HepG2 (cell line): ENCODE data around the gene HES7. TPM values are rescaled to one million over a fixed set of nuclear protein-coding genes. Genes with fewer than 3 reads are reported as not detected.

Experiments used
- BATF2 ChIP-seq: sonication (generic); formaldehyde crosslinking; IDR thresholded peaks from 2 replicates; pipeline ENCODE4 v1.8.0; 2022; ENCODE audit warnings: mild to moderate bottlenecking, missing genetic modification reagents, moderate library complexity
- CHD2 ChIP-seq: IDR thresholded peaks from 2 replicates; pipeline ENCODE4 v1.6.1; 2011; ENCODE audit warnings: low read depth, low read length, improper control_type of control experiment
- JARID2 ChIP-seq: sonication (generic); formaldehyde crosslinking; IDR thresholded peaks from 2 replicates; pipeline ENCODE4 v1.8.1; 2023; ENCODE audit warnings: missing genetic modification reagents, inconsistent platforms; ENCODE audit not compliant: insufficient replicate concordance
- KMT2A ChIP-seq: sonication (generic); formaldehyde crosslinking; IDR thresholded peaks from 2 replicates; pipeline ENCODE4 v1.4.0; 2020; ENCODE audit warnings: missing genetic modification reagents
- MAF1 ChIP-seq: sonication (generic); formaldehyde crosslinking; IDR thresholded peaks from 2 replicates; pipeline ENCODE4 v1.5.0; 2020; ENCODE audit warnings: missing genetic modification reagents, borderline replicate concordance
- MED13 ChIP-seq: sonication (generic); formaldehyde crosslinking; IDR thresholded peaks from 2 replicates; pipeline ENCODE4 v1.5.0; 2020; ENCODE audit warnings: missing genetic modification reagents
- MTF2 ChIP-seq: sonication (generic); formaldehyde crosslinking; IDR thresholded peaks from 2 replicates; pipeline ENCODE4 v1.5.0; 2020; ENCODE audit warnings: missing genetic modification reagents, borderline replicate concordance
- PRDM4 ChIP-seq: sonication (generic); formaldehyde crosslinking; IDR thresholded peaks from 2 replicates; pipeline ENCODE4 v1.9.0; 2021; ENCODE audit warnings: missing genetic modification reagents, borderline replicate concordance
- PREB ChIP-seq: sonication (generic); formaldehyde crosslinking; IDR thresholded peaks from 2 replicates; pipeline ENCODE4 v1.4.0; 2020; ENCODE audit warnings: missing genetic modification reagents
- RXRA ChIP-seq: sonication (generic); formaldehyde crosslinking; IDR thresholded peaks from 2 replicates; pipeline ENCODE4 v1.5.1; 2020; ENCODE audit warnings: missing genetic modification reagents
- SAP130 ChIP-seq: IDR thresholded peaks from 2 replicates; pipeline ENCODE4 v1.6.1; 2016; ENCODE audit warnings: low read depth
- SMC3 ChIP-seq: IDR thresholded peaks from 2 replicates; pipeline ENCODE4 v1.6.1; 2011; ENCODE audit warnings: low read length, improper control_type of control experiment
- SRF ChIP-seq: IDR thresholded peaks from 2 replicates; pipeline ENCODE4 v1.6.1; 2011; ENCODE audit warnings: mild to moderate bottlenecking, low read depth, low read length, moderate library complexity
- ZNF207 ChIP-seq: fragments of 450-650 bp; IDR thresholded peaks from 2 replicates; pipeline ENCODE4 v1.6.1; 2016; ENCODE audit warnings: antibody characterized with exemption, borderline replicate concordance
- ZNF235 ChIP-seq: sonication (generic); formaldehyde crosslinking; IDR thresholded peaks from 2 replicates; pipeline ENCODE4 v1.8.1; 2023; ENCODE audit warnings: mild to moderate bottlenecking, missing genetic modification reagents, borderline replicate concordance
- ZNF275 ChIP-seq: sonication (generic); formaldehyde crosslinking; IDR thresholded peaks from 2 replicates; pipeline ENCODE4 v1.8.0; 2022; ENCODE audit warnings: missing genetic modification reagents, mild to moderate bottlenecking, inconsistent platforms, borderline replicate concordance
- ZNF317 ChIP-seq: sonication (generic); formaldehyde crosslinking; IDR thresholded peaks from 2 replicates; pipeline ENCODE4 v1.5.0; 2020; ENCODE audit warnings: mild to moderate bottlenecking, missing genetic modification reagents
- ZNF616 ChIP-seq: sonication (generic); formaldehyde crosslinking; IDR thresholded peaks from 2 replicates; pipeline ENCODE4 v1.5.0; 2020; ENCODE audit warnings: low read depth, mild to moderate bottlenecking, missing genetic modification reagents
- ZNF773 ChIP-seq: sonication (generic); formaldehyde crosslinking; IDR thresholded peaks from 2 replicates; pipeline ENCODE4 v1.4.0; 2020; ENCODE audit warnings: missing genetic modification reagents, borderline replicate concordance
- ZNF780A ChIP-seq: sonication (generic); formaldehyde crosslinking; IDR thresholded peaks from 2 replicates; pipeline ENCODE4 v1.8.0; 2022; ENCODE audit warnings: mild to moderate bottlenecking, missing genetic modification reagents, moderate library complexity
- ZNF879 ChIP-seq: sonication (generic); formaldehyde crosslinking; IDR thresholded peaks from 2 replicates; pipeline ENCODE4 v1.8.1; 2023; ENCODE audit warnings: missing genetic modification reagents
- polyA plus RNA-seq, 8 experiments: library from polyadenylated mRNA; depleted of rRNA in 3 of 8; stranded (reverse) in 7 of 8; unstranded in 1 of 8; fragments of >200 nt; fragmentation: Illumina TruSeq in 4 of 8; extraction: Trizol in 4 of 8; gene quantifications; 2 replicates each; pipeline versions ENCODE4 v1.2.1 to v1.2.3, GENCODE V29; 2011 to 2016; ENCODE audit warnings: low read depth in 4 of 8, missing spikeins in 1 of 8, mixed read lengths in 1 of 8; ENCODE audit not compliant: insufficient read depth in 1 of 8
- total RNA-seq, 5 experiments: library from RNA; depleted of rRNA; stranded (reverse); fragments of >200 nt; fragmentation: Illumina TruSeq; extraction: Trizol; gene quantifications; 2 replicates each; pipeline ENCODE4 v1.2.3, GENCODE V29; 2016; ENCODE audit warnings: low read depth in 1 of 5
- TF ChIP-seq, protein P1 (sequence below): sonication (generic); formaldehyde crosslinking; IDR thresholded peaks from 2 replicates; pipeline ENCODE4 v1.5.0; 2020; ENCODE audit warnings: missing genetic modification reagents, mild to moderate bottlenecking, borderline replicate concordance
- TF ChIP-seq, protein P2 (sequence below): sonication (generic); formaldehyde crosslinking; IDR thresholded peaks from 2 replicates; pipeline ENCODE4 v1.5.0; 2020; ENCODE audit warnings: missing genetic modification reagents

The HES7 gene
- total and polyA plus RNA-seq, 2 of the 13 experiments (the other 11 are each of a cell fraction or from before 2014, with no cell fraction given): not detected

DNA sequence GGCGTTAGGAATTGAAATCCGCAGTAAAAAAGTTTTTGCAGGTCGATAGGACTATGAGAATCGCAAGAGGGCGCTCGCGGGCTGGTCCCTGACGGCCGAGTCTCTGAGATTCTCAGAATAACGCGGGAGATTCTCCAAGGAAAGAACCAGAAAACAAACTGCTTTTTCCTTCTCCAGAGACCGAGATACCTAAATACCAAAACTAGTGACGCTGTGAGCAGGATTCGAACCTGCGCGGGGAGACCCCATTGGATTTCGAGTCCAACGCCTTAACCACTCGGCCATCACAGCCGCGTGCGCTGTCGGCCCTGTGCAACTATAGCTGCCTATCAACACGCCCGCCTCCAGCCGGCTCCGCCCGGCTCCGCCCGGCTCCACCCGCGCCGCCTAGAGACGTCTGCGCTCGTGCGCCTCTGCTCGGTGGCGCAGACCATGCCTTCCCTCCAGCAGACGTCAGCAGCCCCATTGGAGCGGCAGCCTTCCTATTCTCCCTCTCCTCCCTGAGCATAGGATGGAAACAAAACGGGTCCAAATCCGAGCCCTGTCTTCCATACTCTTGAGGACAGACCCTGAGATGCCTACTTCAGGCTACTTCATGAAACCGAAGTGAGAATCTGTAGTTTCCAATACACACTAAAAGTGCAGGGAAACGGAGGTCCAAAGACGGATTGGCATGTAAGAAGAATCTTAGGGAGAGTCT is 14.9 kb upstream of the HES7 start (continued):
- TF ChIP-seq PRDM4: no peak
- no peak for TF ChIP-seq ZNF879 (CRISPR knock-in tag)
- peak; percentile 65 for TF ChIP-seq RXRA (CRISPR knock-in tag)
- TF ChIP-seq SRF: 0 out of 2 replicates have a peak, but pooled peaks have one; percentile 9
- TF ChIP-seq MED13 (CRISPR knock-in tag): peak; percentile 85; the same call in 1 of the 2 replicates
- peak; percentile 82 for TF ChIP-seq CHD2
- TF ChIP-seq PREB: no peak; the same call in 1 of the 2 replicates
- TF ChIP-seq KMT2A (CRISPR knock-in tag): no peak
- 0 out of 2 replicates have a peak, but pooled peaks have one; percentile 41 for TF ChIP-seq ZNF317
- TF ChIP-seq MTF2 (CRISPR knock-in tag): 0 out of 2 replicates have a peak, but pooled peaks have one; percentile 28
- TF ChIP-seq ZNF235 (CRISPR knock-in tag): peak; percentile 46; the same call in 1 of the 2 replicates
- TF ChIP-seq SMC3: peak; percentile 82
- no peak for TF ChIP-seq ZNF207
- TF ChIP-seq ZNF773: no peak
- peak; percentile 99 for TF ChIP-seq MAF1 (CRISPR knock-in tag)
- TF ChIP-seq ZNF780A (CRISPR knock-in tag): no peak
- TF ChIP-seq, protein P1, sequence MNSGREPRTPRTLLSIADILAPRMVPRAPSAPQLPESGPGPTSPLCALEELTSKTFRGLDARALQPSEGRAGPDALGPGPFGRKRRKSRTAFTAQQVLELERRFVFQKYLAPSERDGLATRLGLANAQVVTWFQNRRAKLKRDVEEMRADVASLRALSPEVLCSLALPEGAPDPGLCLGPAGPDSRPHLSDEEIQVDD (CRISPR knock-in tag): no peak
- no peak; the same call in 1 of the 2 replicates for TF ChIP-seq ZNF275 (CRISPR knock-in tag)
- TF ChIP-seq, protein P2, sequence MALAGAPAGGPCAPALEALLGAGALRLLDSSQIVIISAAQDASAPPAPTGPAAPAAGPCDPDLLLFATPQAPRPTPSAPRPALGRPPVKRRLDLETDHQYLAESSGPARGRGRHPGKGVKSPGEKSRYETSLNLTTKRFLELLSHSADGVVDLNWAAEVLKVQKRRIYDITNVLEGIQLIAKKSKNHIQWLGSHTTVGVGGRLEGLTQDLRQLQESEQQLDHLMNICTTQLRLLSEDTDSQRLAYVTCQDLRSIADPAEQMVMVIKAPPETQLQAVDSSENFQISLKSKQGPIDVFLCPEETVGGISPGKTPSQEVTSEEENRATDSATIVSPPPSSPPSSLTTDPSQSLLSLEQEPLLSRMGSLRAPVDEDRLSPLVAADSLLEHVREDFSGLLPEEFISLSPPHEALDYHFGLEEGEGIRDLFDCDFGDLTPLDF (CRISPR knock-in tag): peak; percentile 80; the same call in 1 of the 2 replicates
- no peak for TF ChIP-seq BATF2 (CRISPR knock-in tag)
- no peak for TF ChIP-seq ZNF616 (CRISPR knock-in tag)
- TF ChIP-seq JARID2 (CRISPR knock-in tag): no peak
- peak; percentile 84 for TF ChIP-seq SAP130 (CRISPR knock-in tag)
